Ammon's horn (tissue), 1 donor: ENCODE results near the gene JUNB.

Source experiments
- DNase-seq: peaks from one replicate; pipeline ENCODE4 v3.0.0-alpha.2; 2016; ENCODE audit warnings: low spot score

Gene JUNB

GRCh38 chr19:12791345-12792050, at the start of gene JUNB:
TSS of gene JUNB (plus strand) at chr19:12791486. CDS start at chr19:12791772, 286 bp downstream.
- DNase-seq = peak; percentile 99

GRCh38 chr19:12745166-12745897, 46.0 kb upstream of the JUNB start:
- DNase-seq = no peak

GRCh38 chr19:12748489-12748888, 42.8 kb upstream of the JUNB start:
- DNase-seq = no peak

- no peak for DNase-seq
Measured at GRCh38 chr19:12749938-12750521, 41.3 kb upstream of the JUNB start.

- DNase-seq = no peak
Measured at GRCh38 chr19:12750851-12751250, 40.4 kb upstream of the JUNB start.

GRCh38 chr19:12751635-12752034, 39.7 kb upstream of the JUNB start, which contains the start of gene BEST2:
TSS of gene BEST2 (plus strand) at chr19:12751791. CDS start at chr19:12752593, 802 bp downstream.
- DNase-seq = no peak

- DNase-seq = no peak
Measured at GRCh38 chr19:12752056-12752781, 39.1 kb upstream of the JUNB start.

GRCh38 chr19:12754465-12755196, 36.7 kb upstream of the JUNB start:
- no peak for DNase-seq

GRCh38 chr19:12756150-12756883, 35.0 kb upstream of the JUNB start:
- DNase-seq = no peak

GRCh38 chr19:12757544-12758274, 33.6 kb upstream of the JUNB start:
- peak; percentile 48 for DNase-seq

- DNase-seq = no peak
Measured at GRCh38 chr19:12759686-12760085, 31.6 kb upstream of the JUNB start.

GRCh38 chr19:12763100-12763499, 28.2 kb upstream of the JUNB start:
- no peak for DNase-seq

GRCh38 chr19:12764698-12765097, 26.6 kb upstream of the JUNB start:
- no peak for DNase-seq

- peak; percentile 69 for DNase-seq
Measured at GRCh38 chr19:12766051-12766521, 25.2 kb upstream of the JUNB start.

GRCh38 chr19:12767150-12767549, 24.1 kb upstream of the JUNB start:
- DNase-seq = no peak

GRCh38 chr19:12767666-12768065, 23.6 kb upstream of the JUNB start:
- DNase-seq = no peak

- DNase-seq = no peak
Measured at GRCh38 chr19:12769689-12770088, 21.6 kb upstream of the JUNB start.

- no peak for DNase-seq
Measured at GRCh38 chr19:12770922-12771321, 20.4 kb upstream of the JUNB start.

GRCh38 chr19:12772323-12772722, 19.0 kb upstream of the JUNB start:
- no peak for DNase-seq

GRCh38 chr19:12773571-12773970, 17.7 kb upstream of the JUNB start:
- DNase-seq = no peak
